Measurements from ENCODE around the gene NSUN3.
"Not testable (repeated sequence)": the region's sequence is repeated elsewhere in the genome, so short reads cannot be mapped to it uniquely, and the experiment has no call there.

The NSUN3 gene

DNA sequence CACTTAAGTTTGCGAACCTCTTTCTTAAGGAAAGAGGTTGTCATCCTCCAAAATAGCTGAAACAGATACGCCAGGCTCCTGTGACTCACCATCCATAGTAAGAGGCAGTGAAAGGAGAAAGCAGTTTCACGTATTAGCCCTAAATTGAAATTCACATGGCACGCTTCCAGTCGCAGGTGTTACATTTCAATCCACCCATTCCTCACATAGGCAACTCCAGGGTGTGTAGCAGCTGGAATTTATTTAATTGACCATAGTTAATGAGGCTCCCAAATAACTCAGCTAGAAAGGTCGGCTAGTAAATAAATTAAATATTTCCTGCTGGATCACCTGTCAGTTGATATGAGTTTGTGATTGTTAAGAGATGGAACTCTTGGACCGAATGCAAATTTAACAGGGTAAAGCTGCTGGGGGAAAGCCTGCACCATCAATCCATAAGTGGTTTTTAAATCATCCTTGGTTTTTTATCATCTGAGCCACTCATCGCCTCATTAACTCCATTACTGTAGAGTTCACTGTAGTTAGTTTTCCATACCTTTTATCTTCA, 19.6 kb downstream of the NSUN3 start:
- Mint-ChIP-seq H3K9me3 (no peaks in the 10 kb centered on the region), H3K27ac (no peak overlapping the region), H3K36me3 (peaks cover 50% of the 10 kb centered on the region), H3K4me1 (peaks cover 49% of the 10 kb centered on the region), H3K4me3 (no peak overlapping the region), H3K27me3 (no peaks in the 10 kb centered on the region)
- DNase-seq, result no peak
- CTCF ChIA-PET, result interaction anchor here (1.1 to 1.2 kb wide), 2 partner anchors 11 to 13 kb away, joined by 4 to 5 read pairs; no protein-coding TSS in a partner anchor

DNA sequence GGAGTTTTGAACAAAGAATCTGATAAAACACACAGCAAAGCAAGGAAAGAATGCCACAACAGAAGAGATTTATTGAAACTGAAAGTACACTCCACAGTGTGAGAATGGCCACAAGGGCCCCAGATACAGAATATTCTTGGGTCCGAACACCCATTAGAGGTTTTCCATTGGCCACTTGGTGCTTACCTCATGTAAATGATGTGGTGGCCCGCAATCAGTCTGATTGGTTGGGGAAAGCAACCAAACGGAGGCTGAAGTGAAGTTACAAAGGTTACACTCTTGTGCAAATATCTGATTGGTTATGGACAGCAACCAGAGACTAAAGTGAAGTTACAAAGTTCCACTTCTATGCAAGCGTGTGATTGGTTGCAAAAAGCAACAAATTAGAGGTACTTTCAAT, 20.4 kb downstream of the NSUN3 start:
- Mint-ChIP-seq H3K27ac (no peak overlapping the region), H3K4me3 (no peak overlapping the region), H3K9me3 (no peaks in the 10 kb centered on the region), H3K4me1 (peaks cover 44% of the 10 kb centered on the region), H3K36me3 (peaks cover 48% of the 10 kb centered on the region), H3K27me3 (no peaks in the 10 kb centered on the region)
- no peak for DNase-seq
- CTCF ChIA-PET, result no interaction called here

DNA sequence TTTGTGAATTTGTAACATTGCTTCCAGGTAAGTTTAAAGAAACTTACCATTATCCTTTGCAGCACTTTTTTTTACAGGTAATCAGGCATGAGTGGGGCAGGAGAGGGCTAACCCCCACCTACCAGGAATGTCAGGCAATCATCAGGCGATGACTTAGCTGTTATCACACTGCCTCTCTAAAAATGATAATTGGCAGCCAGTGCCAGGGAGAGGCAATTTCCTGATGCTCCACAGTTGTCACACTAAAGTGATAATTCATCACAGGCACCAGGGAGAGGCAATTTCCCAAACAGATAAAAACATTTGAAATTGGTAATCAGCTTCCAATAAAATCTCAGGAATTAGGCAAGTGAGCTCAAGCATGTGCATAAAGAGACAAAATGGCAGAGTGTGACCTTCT, 26.3 kb downstream of the NSUN3 start:
- CTCF ChIA-PET, result no interaction called here
- Mint-ChIP-seq H3K27ac (no peak overlapping the region), H3K4me3 (no peak overlapping the region)

DNA sequence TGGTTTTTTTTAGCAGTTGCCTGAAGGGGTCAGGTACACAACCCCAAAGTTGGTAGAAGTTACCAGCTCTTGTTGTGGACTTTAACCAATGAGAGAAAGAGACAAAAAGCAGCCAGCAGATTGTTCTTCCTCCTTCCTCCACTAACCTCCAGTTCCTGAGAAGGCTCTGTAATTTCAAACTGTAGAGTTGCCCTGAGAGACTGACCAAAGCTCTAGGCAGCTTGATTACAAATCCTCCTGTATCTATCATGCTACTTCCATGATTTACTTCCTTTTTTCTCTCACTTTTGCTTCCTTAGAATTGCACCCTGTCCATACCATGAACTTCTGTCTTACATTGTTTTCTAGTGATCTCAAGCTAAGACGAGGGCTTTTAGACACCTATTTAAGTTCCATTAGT, 29.2 kb downstream of the NSUN3 start:
- H3K27me3 Mint-ChIP-seq, result no peaks in the 10 kb centered on the region
- no peak for DNase-seq
- H3K4me1 Mint-ChIP-seq, result no peaks in the 10 kb centered on the region
- H3K9me3 Mint-ChIP-seq, result no peaks in the 10 kb centered on the region
- no peak overlapping the region for H3K27ac Mint-ChIP-seq
- no peak overlapping the region for H3K4me3 Mint-ChIP-seq
- CTCF ChIA-PET, result no interaction called here
- H3K36me3 Mint-ChIP-seq, result peaks cover 40% of the 10 kb centered on the region

More for the DNA sequence above, 26.3 kb downstream of the NSUN3 start:
- Mint-ChIP-seq H3K27me3 (no peaks in the 10 kb centered on the region), H3K36me3 (peaks cover 45% of the 10 kb centered on the region), H3K9me3 (no peaks in the 10 kb centered on the region), H3K4me1 (no peaks in the 10 kb centered on the region)
- DNase-seq, result no peak

DNA sequence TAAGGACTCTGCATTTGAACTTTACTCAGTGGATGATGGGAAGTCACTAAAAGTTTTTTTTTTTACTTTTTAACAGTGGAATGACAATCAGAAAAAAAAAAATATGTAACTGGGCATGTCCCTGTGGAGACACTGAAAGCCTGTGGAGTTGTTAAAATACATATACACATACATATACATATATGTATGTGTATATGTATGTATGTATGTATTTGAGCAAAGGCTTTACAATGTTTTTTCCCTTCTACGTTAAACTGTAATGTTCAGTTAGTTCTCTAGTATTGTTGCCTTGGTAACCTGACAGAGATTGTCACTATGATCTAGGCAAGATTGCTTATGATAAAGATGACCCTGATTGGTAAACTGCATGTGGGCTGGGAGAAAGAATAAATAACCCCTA, 30.3 kb downstream of the NSUN3 start:
- Mint-ChIP-seq H3K9me3 (no peaks in the 10 kb centered on the region), H3K36me3 (peaks cover 44% of the 10 kb centered on the region), H3K27me3 (no peaks in the 10 kb centered on the region), H3K4me1 (no peaks in the 10 kb centered on the region), H3K4me3 (no peak overlapping the region), H3K27ac (no peak overlapping the region)
- DNase-seq, result no peak
- CTCF ChIA-PET, result no interaction called here

DNA sequence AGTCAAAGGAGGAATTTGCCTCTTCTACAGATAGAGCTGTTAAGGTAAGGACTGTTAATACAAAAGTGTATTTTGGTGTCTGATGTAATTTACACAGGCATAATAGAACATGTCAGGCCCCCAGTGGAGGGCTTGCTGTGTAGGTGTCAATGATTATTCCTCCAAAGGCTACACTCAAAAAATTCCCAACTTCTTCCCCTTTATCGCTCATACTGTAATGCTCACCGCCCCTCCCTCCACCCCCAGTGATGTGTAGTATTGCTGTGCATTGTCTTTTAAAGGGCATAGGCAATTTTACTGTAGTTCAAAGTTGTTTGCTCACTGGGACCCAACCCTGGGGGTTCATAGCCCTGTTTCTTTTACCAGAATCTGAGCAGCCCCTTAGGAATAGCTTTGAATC, 32.2 kb downstream of the NSUN3 start:
- Mint-ChIP-seq H3K27ac (no peak overlapping the region), H3K4me3 (no peak overlapping the region), H3K27me3 (no peaks in the 10 kb centered on the region), H3K9me3 (no peaks in the 10 kb centered on the region), H3K4me1 (no peaks in the 10 kb centered on the region), H3K36me3 (peaks cover 40% of the 10 kb centered on the region)
- CTCF ChIA-PET, result no interaction called here
- no peak for DNase-seq

DNA sequence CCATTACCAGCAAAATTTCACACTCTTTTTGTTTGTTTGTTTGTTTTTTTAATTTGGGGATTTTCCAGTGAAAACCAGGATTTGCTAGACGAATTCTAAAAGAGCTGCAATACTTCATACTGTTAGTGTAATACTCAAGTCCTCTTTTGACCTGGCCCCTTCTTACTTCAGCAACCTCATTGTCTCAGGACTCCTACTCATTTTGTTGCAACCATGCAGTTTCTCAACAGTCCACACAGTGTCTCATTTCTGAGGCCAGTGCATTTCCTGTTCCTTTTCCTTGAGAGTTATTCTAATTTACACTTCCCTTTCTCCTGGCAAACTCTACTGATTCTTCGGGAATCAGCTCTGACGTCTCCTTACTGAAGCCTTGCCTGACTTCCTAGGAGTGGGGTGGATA, 35.6 kb downstream of the NSUN3 start:
- Mint-ChIP-seq H3K27ac (peak overlapping the region; percentile 3), H3K9me3 (no peaks in the 10 kb centered on the region), H3K36me3 (peaks cover 33% of the 10 kb centered on the region), H3K4me1 (no peaks in the 10 kb centered on the region), H3K27me3 (no peaks in the 10 kb centered on the region), H3K4me3 (no peak overlapping the region)
- DNase-seq, result no peak
- CTCF ChIA-PET, result no interaction called here

DNA sequence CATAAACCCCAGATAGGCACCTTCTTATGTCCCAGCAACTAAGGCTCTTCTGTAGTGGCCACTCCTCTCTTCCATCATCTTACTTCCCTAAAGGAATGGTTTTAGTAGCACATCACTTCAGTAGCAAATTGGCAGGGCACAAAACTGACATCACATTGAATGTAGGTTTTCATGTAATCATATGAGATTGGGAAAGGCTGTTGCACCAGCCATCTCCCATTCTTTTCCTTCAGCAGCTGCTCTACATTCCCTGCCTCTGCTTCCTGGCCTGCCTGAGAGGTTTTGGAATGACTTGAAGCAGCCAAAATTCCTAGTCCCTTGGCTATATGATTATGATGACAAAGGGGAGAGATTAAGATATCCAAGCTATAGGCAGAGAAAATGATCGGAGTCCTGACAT, 36.5 kb downstream of the NSUN3 start:
- no peaks in the 10 kb centered on the region for H3K9me3 Mint-ChIP-seq
- H3K4me1 Mint-ChIP-seq, result no peaks in the 10 kb centered on the region
- H3K27me3 Mint-ChIP-seq, result no peaks in the 10 kb centered on the region
- H3K36me3 Mint-ChIP-seq, result peaks cover 34% of the 10 kb centered on the region
- no peak for DNase-seq
- CTCF ChIA-PET, result no interaction called here
- no peak overlapping the region for H3K27ac Mint-ChIP-seq
- no peak overlapping the region for H3K4me3 Mint-ChIP-seq

DNA sequence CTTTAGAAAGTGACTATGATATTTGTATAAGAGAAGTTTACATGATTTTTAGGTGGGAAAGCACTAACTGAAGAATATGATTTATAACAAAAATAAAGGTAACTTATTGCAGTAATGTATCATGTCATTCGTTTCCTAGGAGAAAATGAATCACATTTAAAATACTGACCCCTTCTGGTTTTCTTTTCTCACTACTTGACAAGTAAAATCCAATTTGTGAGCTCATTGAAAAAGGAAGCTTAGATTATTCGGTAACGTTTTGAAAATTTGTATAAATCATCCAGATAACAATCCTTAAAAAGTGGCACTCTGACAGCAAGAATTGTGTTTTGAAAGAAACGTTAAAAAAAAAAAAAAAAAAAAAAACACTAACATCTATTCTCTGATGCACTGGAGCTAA, 39.0 kb downstream of the NSUN3 start:
- peaks cover 25% of the 10 kb centered on the region for H3K36me3 Mint-ChIP-seq

DNA sequence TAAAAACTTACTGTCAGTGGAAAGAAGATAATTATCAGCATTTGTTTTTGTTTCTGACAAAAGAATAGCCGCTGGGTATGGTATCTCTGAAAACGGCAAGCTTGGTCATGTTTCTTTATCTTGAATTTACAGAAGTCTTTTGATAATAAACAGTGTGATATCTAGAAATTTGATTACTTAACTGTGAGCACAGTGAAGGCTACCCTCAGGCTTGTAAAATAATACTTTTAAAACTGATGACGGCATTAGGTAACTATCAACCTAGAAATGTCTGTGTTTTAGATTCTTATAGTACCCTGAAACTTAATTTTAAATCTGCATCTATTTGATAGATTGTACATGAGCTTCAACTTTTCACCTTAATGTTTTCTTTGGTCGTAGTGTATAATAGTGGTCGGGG, 43.4 kb downstream of the NSUN3 start:
- CTCF ChIA-PET, result interaction anchor here (1.1 kb wide), 1 partner anchor 9 kb away, joined by 3 read pairs; no protein-coding TSS in a partner anchor
- H3K27ac Mint-ChIP-seq, result peak overlapping the region; percentile 40
- no peaks in the 10 kb centered on the region for H3K4me1 Mint-ChIP-seq
- no peaks in the 10 kb centered on the region for H3K9me3 Mint-ChIP-seq
- DNase-seq, result no peak
- no peak overlapping the region for H3K4me3 Mint-ChIP-seq
- H3K27me3 Mint-ChIP-seq, result no peaks in the 10 kb centered on the region
- peaks cover 6% of the 10 kb centered on the region for H3K36me3 Mint-ChIP-seq

More for the DNA sequence above, 39.0 kb downstream of the NSUN3 start:
- Mint-ChIP-seq H3K27me3 (no peaks in the 10 kb centered on the region), H3K9me3 (no peaks in the 10 kb centered on the region), H3K27ac (no peak overlapping the region), H3K4me3 (no peak overlapping the region), H3K4me1 (no peaks in the 10 kb centered on the region)
- CTCF ChIA-PET, result interaction anchor here (0.6 to 1.7 kb wide), 5 partner anchors 10 to 973 kb away, joined by 3 read pairs; no protein-coding TSS in a partner anchor
- DNase-seq, result no peak

DNA sequence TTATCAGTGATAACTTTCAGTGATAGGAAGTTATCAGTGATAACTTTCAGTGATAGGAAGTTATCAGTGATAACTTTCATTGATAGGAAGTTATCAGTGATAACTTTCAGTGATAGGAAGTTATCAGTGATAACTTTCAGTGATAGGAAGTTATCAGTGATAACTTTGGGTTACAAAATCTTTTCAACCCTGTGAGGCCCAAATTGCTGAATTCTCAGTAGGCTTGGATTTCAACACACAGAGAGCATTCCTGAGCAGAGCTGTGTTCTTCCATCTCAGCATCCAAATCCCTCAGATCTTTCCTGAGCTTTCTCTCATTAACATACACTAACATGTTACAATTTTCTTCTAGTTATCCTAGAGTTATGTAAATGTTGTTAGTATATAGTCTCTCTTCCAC, 47.4 kb downstream of the NSUN3 start:
- H3K4me3 Mint-ChIP-seq, H3K27ac Mint-ChIP-seq, DNase-seq, H3K27me3 Mint-ChIP-seq, H3K9me3 Mint-ChIP-seq, H3K4me1 Mint-ChIP-seq, CTCF ChIA-PET: not testable (repeated sequence)
- peaks cover 19% of the 10 kb centered on the region for H3K36me3 Mint-ChIP-seq

DNA sequence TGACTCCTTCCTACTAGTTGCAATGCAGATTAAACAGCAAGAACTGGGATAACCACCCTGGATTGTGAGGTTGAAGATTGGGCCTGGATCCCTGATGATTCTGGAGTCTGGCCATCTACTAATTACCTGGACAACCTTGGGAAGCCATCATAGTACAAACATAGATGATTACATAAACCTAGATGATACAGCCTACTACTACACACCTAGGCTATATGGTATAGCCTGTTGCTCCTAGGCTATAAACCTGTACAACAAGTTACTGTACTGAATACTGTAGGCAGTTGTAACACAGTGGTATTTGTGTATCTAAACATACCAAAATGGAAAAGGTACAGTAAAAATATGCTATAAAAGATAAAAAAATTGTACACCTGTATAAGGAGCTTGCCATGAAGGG, 48.0 kb downstream of the NSUN3 start:
- Mint-ChIP-seq H3K27ac (no peak overlapping the region), H3K4me3 (no peak overlapping the region), H3K36me3 (peaks cover 19% of the 10 kb centered on the region), H3K4me1 (peaks cover 8% of the 10 kb centered on the region), H3K27me3 (no peaks in the 10 kb centered on the region), H3K9me3 (no peaks in the 10 kb centered on the region)
- CTCF ChIA-PET, result interaction anchor here (0.9 kb wide), 1 partner anchor 8 kb away, joined by 3 read pairs; no protein-coding TSS in a partner anchor
- DNase-seq, result no peak

DNA sequence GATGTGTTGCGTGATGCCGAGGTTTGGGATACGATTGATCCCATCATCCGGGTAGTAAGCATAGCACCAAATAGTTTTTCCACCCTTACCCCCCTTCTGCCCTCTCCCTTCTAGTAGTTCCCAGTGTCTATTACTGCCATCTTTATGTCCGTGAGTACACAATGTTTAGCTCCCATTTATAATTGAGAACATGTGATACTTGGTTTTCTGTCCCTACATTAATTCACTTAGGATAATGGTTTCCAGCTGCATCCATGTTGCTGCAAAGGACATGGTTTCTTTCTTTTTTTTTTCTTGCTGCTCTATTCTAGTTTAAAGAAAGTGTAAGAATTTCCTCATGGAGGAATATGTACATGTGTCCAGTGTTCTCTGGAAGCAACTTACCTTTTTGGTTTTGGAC, 51.8 kb downstream of the NSUN3 start:
- Mint-ChIP-seq H3K9me3 (no peaks in the 10 kb centered on the region), H3K4me3 (no peak overlapping the region), H3K36me3 (peaks cover 16% of the 10 kb centered on the region), H3K27ac (no peak overlapping the region), H3K4me1 (peaks cover 8% of the 10 kb centered on the region), H3K27me3 (no peaks in the 10 kb centered on the region)
- CTCF ChIA-PET, result interaction anchor here (0.8 to 0.9 kb wide), 2 partner anchors 93 to 135 kb away, joined by 3 read pairs; no protein-coding TSS in a partner anchor
- no peak for DNase-seq

DNA sequence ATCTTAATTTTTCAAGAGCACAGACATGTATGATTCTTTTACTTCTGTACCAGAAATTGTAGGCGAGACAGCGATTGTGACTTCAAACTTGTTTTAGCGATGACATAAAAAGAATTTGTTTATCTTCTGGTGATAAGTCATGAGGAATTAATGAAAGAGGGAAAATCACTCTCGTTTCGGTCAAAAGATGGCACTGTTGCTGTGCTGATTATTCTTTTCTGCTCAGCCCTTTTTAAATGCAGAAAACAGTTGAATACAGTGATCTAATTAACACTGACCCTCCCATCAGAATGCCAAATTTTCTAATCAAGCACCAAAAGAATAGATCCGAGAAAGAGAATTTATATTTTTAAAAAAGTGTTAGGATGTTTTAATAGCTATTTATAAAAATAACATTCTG, 52.6 kb downstream of the NSUN3 start:
- no peaks in the 10 kb centered on the region for H3K9me3 Mint-ChIP-seq
- CTCF ChIA-PET, result no interaction called here
- H3K27ac Mint-ChIP-seq, result no peak overlapping the region
- peaks cover 14% of the 10 kb centered on the region for H3K36me3 Mint-ChIP-seq
- no peaks in the 10 kb centered on the region for H3K27me3 Mint-ChIP-seq
- DNase-seq, result no peak
- H3K4me1 Mint-ChIP-seq, result peaks cover 8% of the 10 kb centered on the region
- no peak overlapping the region for H3K4me3 Mint-ChIP-seq

DNA sequence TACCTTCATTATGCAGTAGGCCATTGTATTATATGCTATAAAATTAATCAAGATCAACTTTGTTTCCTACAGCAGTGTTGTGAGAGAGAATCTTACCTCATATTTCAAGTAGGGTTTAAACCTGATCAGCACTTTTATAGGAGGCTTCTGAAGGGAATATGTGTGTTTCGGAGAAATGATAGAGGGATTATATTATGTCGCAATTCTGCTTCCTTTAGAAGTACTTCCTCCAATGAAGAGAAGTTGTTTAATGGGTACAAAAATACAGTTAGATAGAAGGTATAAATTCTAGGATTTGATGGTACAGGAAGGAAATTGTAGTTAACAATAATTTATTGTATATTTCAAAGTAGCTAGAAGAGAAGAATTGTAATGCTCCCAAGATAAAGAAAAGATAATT, 54.9 kb downstream of the NSUN3 start:
- DNase-seq, result no peak
- Mint-ChIP-seq H3K4me3 (no peak overlapping the region), H3K9me3 (no peaks in the 10 kb centered on the region), H3K27me3 (no peaks in the 10 kb centered on the region), H3K4me1 (peaks cover 5% of the 10 kb centered on the region), H3K36me3 (peaks cover 7% of the 10 kb centered on the region), H3K27ac (no peak overlapping the region)
- CTCF ChIA-PET, result no interaction called here

DNA sequence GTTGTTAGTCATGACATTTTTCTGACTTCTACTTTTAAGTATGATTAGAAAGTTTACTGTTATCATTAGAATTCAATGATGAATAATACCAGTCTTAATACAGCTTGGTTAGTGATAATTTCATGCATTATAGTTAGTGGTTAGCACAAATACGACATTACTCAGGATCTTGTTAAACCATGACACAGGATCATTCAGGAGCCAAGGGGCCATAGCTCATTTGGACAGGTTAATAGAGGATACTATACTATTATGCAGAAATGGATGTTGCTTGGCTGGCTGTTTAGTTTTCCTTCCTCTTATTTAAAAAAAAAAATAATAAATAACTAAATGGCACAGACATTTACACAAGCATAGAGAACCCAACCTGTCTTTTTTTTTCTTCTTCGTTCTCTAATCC, 55.5 kb downstream of the NSUN3 start:
- DNase-seq, result no peak
- CTCF ChIA-PET, result no interaction called here
- H3K4me3 Mint-ChIP-seq, result no peak overlapping the region
- H3K4me1 Mint-ChIP-seq, result peaks cover under 1% of the 10 kb centered on the region
- no peak overlapping the region for H3K27ac Mint-ChIP-seq
- H3K36me3 Mint-ChIP-seq, result peaks cover 2% of the 10 kb centered on the region
- no peaks in the 10 kb centered on the region for H3K9me3 Mint-ChIP-seq
- no peaks in the 10 kb centered on the region for H3K27me3 Mint-ChIP-seq

All from activated naive CD4-positive, alpha-beta T cell treated with anti-CD3 and anti-CD28 coated beads, Interleukin-2, amount 10 ng/mL, durations not matched to agents 7 days and 5 days (primary cell).